CD8-positive, alpha-beta memory T cell (primary cell): ENCODE results near the gene GUK1. TPM values are rescaled to one million over a fixed set of nuclear protein-coding genes. Genes with fewer than 3 reads are reported as not detected.

Experiments
- CTCF ChIA-PET: fragments of 350-600 bp; sonication (Branson Sonifier 250); formaldehyde crosslinking; loops from one replicate; lab custom pipeline; 2021; ENCODE audit warnings: antibody characterized with exemption; lab: Charles Lee
- POLR2A ChIA-PET: fragments of 350-600 bp; sonication (Branson Sonifier 250); formaldehyde crosslinking; loops from one replicate; lab custom pipeline; 2021; ENCODE audit warnings: antibody characterized with exemption; lab: Charles Lee
- DNase-seq, 5 donors: peaks; one replicate each; pipeline versions ENCODE4 v3.0.0 to v3.0.0-alpha.2; 2020 to 2022; ENCODE audit warnings: mixed read lengths in 1 of 5
- H3K27ac ChIP-seq: one replicate; pipeline ENCODE4 v1.7.0; 2013; ENCODE audit warnings: low read depth, mild to moderate bottlenecking, low read length, moderate library complexity
- H3K27me3 ChIP-seq: 2 replicates; pipeline ENCODE4 v1.7.0; 2013; ENCODE audit warnings: low read length, mild to moderate bottlenecking; ENCODE audit not compliant: insufficient read depth, poor library complexity, severe bottlenecking
- H3K36me3 ChIP-seq: 2 replicates; pipeline ENCODE4 v1.7.0; 2013; ENCODE audit warnings: mild to moderate bottlenecking, low read length, moderate library complexity; ENCODE audit not compliant: insufficient read depth
- H3K4me1 ChIP-seq: 2 replicates; pipeline ENCODE4 v1.7.0; 2013; ENCODE audit warnings: mild to moderate bottlenecking, low read length, moderate library complexity; ENCODE audit not compliant: insufficient read depth
- H3K4me3 ChIP-seq: 2 replicates; pipeline ENCODE4 v1.7.0; 2013; ENCODE audit warnings: mild to moderate bottlenecking, low read length
- H3K9me3 ChIP-seq: 2 replicates; pipeline ENCODE4 v1.7.0; 2013; ENCODE audit warnings: mild to moderate bottlenecking, low read length
- H3K27ac Mint-ChIP-seq, 8 donors: one replicate each; pipeline ENCODE4 v1.8.0; 2020 to 2021; ENCODE audit warnings: mixed read lengths in 8 of 8, mild to moderate bottlenecking in 6 of 8, inconsistent platforms in 3 of 8, moderate library complexity in 3 of 8
- H3K27me3 Mint-ChIP-seq, 2 donors: one replicate each; pipeline ENCODE4 v1.8.0; 2020 to 2021; ENCODE audit warnings: mixed read lengths in 2 of 2, mild to moderate bottlenecking in 1 of 2, moderate library complexity in 1 of 2
- H3K36me3 Mint-ChIP-seq, 3 donors: one replicate each; pipeline ENCODE4 v1.8.0; 2020 to 2021; ENCODE audit warnings: mixed read lengths in 3 of 3, inconsistent platforms in 1 of 3, mild to moderate bottlenecking in 1 of 3
- H3K4me1 Mint-ChIP-seq, 3 donors: one replicate each; pipeline ENCODE4 v1.8.0; 2020 to 2021; ENCODE audit warnings: mixed read lengths in 3 of 3, inconsistent platforms in 1 of 3, mild to moderate bottlenecking in 1 of 3
- H3K4me3 Mint-ChIP-seq, 7 donors: one replicate each; pipeline ENCODE4 v1.8.0; 2020 to 2021; ENCODE audit warnings: mixed read lengths in 7 of 7, mild to moderate bottlenecking in 6 of 7, moderate library complexity in 4 of 7, inconsistent platforms in 2 of 7
- H3K9me3 Mint-ChIP-seq, 5 donors: one replicate each; pipeline ENCODE4 v1.8.0; 2020 to 2022; ENCODE audit warnings: mixed read lengths in 5 of 5, mild to moderate bottlenecking in 3 of 5, moderate library complexity in 2 of 5, inconsistent platforms in 1 of 5
- polyA plus RNA-seq: library from polyadenylated mRNA; unstranded; fragments of 300-500 nt; fragmentation: Illumina TruSeq; gene quantifications from one replicate; pipeline ENCODE4 v1.2.3, GENCODE V29; 2021
- total RNA-seq, 2 experiments: library from RNA; stranded (reverse); gene quantifications; one replicate each; pipeline ENCODE4 v1.2.3, GENCODE V29; 2021

GUK1 gene
- total and polyA plus RNA-seq, 3 experiments from 2014 or later: 222 to 467 (median 245) TPM

- ChIA-PET POLR2A (interaction anchor here (0.8 kb wide), 1 partner anchor 9 kb away, joined by 3 read pairs; no protein-coding TSS in a partner anchor), CTCF (interaction anchor here (0.6 to 2.7 kb wide), 2 partner anchors 13 to 307 kb away, joined by 3 to 11 read pairs; partner anchors contain the start of gene IBA57)
- H3K27ac ChIP-seq: no peak overlapping the region
- no peaks in the 10 kb centered on the region for H3K9me3 ChIP-seq
- Mint-ChIP-seq H3K27me3 (no peaks in the 10 kb centered on the region), H3K9me3 (no peaks in the 10 kb centered on the region), H3K4me1 (peaks cover 2 to 17% (median 5%) of the 10 kb centered on the region in 3 donors), H3K27ac (peak overlapping the region in 6 of 8 donors; percentile 18 to 95 (median 58)), H3K36me3 (peaks cover 0 to 12% (median 0%) of the 10 kb centered on the region in 3 donors), H3K4me3 (no peak overlapping the region)
- no peak overlapping the region for H3K4me3 ChIP-seq
- peak in 1 of 5 donors; percentile 41 for DNase-seq
- H3K4me1 ChIP-seq: peaks cover 14% of the 10 kb centered on the region
- peaks cover 15% of the 10 kb centered on the region for H3K36me3 ChIP-seq
- H3K27me3 ChIP-seq: no peaks in the 10 kb centered on the region
These were observed 12.2 kb downstream of the GUK1 start for GRCh38 chr1:228152097-228152917.

- peak overlapping the region in 6 of 8 donors; percentile 18 to 95 (median 58) for H3K27ac Mint-ChIP-seq
- no peaks in the 10 kb centered on the region for H3K9me3 Mint-ChIP-seq
- H3K36me3 ChIP-seq: peaks cover 10% of the 10 kb centered on the region
- CTCF ChIA-PET: interaction anchor here (0.6 to 2.7 kb wide), 2 partner anchors 12 to 308 kb away, joined by 3 to 11 read pairs; partner anchors contain the start of gene IBA57
- H3K4me1 ChIP-seq: peaks cover 14% of the 10 kb centered on the region
- no peaks in the 10 kb centered on the region for H3K9me3 ChIP-seq
- peaks cover 0 to 7% (median 0%) of the 10 kb centered on the region in 3 donors for H3K36me3 Mint-ChIP-seq
- no peak overlapping the region for H3K4me3 Mint-ChIP-seq
- H3K27ac ChIP-seq: no peak overlapping the region
- POLR2A ChIA-PET: interaction anchor here (0.6 kb wide), 2 partner anchors 14 to 25 kb away, joined by 3 to 5 read pairs; no protein-coding TSS in a partner anchor
- H3K27me3 Mint-ChIP-seq: no peaks in the 10 kb centered on the region
- no peak overlapping the region for H3K4me3 ChIP-seq
- H3K27me3 ChIP-seq: no peaks in the 10 kb centered on the region
- peaks cover 2 to 18% (median 5%) of the 10 kb centered on the region in 3 donors for H3K4me1 Mint-ChIP-seq
- peak in 1 of 5 donors; percentile 37 for DNase-seq
These were observed 12.8 kb downstream of the GUK1 start for GRCh38 chr1:228152918-228153258.

- POLR2A ChIA-PET: interaction anchor here (0.7 kb wide), 1 partner anchor 124 kb away, joined by 3 read pairs; no protein-coding TSS in a partner anchor
- H3K9me3 Mint-ChIP-seq: no peaks in the 10 kb centered on the region
These were observed 14.1 kb downstream of the GUK1 start for GRCh38 chr1:228154021-228154669.

GRCh38 chr1:228154670-228155571 lies 14.8 kb downstream of the GUK1 start:
- Mint-ChIP-seq H3K9me3 (no peaks in the 10 kb centered on the region), H3K4me1 (peaks cover 2 to 18% (median 5%) of the 10 kb centered on the region in 3 donors), H3K4me3 (peak overlapping the region in 1 of 7 donors; percentile 36)

More at GRCh38 chr1:228154021-228154669, 14.1 kb downstream of the GUK1 start:
- Histone ChIP-seq H3K27ac (no peak overlapping the region), H3K4me1 (peaks cover 14% of the 10 kb centered on the region), H3K27me3 (no peaks in the 10 kb centered on the region), H3K36me3 (no peaks in the 10 kb centered on the region), H3K4me3 (no peak overlapping the region), H3K9me3 (no peaks in the 10 kb centered on the region)
- peak overlapping the region in 2 of 8 donors; percentile 11 to 69 for H3K27ac Mint-ChIP-seq
- H3K27me3 Mint-ChIP-seq: no peaks in the 10 kb centered on the region
- DNase-seq: peak in 1 of 5 donors; percentile 35
- H3K36me3 Mint-ChIP-seq: peaks cover 0 to 2% (median 0%) of the 10 kb centered on the region in 3 donors
- CTCF ChIA-PET: interaction anchor here (0.8 kb wide), 1 partner anchor 11 kb away, joined by 3 read pairs; no protein-coding TSS in a partner anchor
- H3K4me3 Mint-ChIP-seq: peak overlapping the region in 1 of 7 donors; percentile 12
- H3K4me1 Mint-ChIP-seq: peaks cover 2 to 18% (median 5%) of the 10 kb centered on the region in 3 donors

GRCh38 chr1:228155596-228156514 lies 15.8 kb downstream of the GUK1 start:
- Mint-ChIP-seq H3K36me3 (no peaks in the 10 kb centered on the region), H3K9me3 (no peaks in the 10 kb centered on the region), H3K4me3 (no peak overlapping the region), H3K27me3 (no peaks in the 10 kb centered on the region), H3K4me1 (peaks cover 2 to 18% (median 5%) of the 10 kb centered on the region in 3 donors), H3K27ac (peak overlapping the region in 2 of 8 donors; percentile 28 to 58)
- H3K36me3 ChIP-seq: no peaks in the 10 kb centered on the region
- H3K9me3 ChIP-seq: no peaks in the 10 kb centered on the region
- peaks cover 14% of the 10 kb centered on the region for H3K4me1 ChIP-seq
- ChIA-PET POLR2A (no interaction called here), CTCF (interaction anchor here (0.8 to 2.4 kb wide), 3 partner anchors 11 to 156 kb away, joined by 3 to 17 read pairs (median 3); partner anchors contain the start of gene IBA57)
- no peak overlapping the region for H3K4me3 ChIP-seq
- no peak for DNase-seq
- no peak overlapping the region for H3K27ac ChIP-seq
- no peaks in the 10 kb centered on the region for H3K27me3 ChIP-seq

More at GRCh38 chr1:228154670-228155571, 14.8 kb downstream of the GUK1 start:
- Histone ChIP-seq H3K27ac (no peak overlapping the region), H3K4me3 (no peak overlapping the region), H3K9me3 (no peaks in the 10 kb centered on the region), H3K27me3 (no peaks in the 10 kb centered on the region), H3K36me3 (no peaks in the 10 kb centered on the region), H3K4me1 (peaks cover 14% of the 10 kb centered on the region)
- Mint-ChIP-seq H3K27ac (peak overlapping the region in 3 of 8 donors; percentile 58 to 70 (median 69)), H3K36me3 (peaks cover 0 to under 1% (median 0%) of the 10 kb centered on the region in 3 donors), H3K27me3 (no peaks in the 10 kb centered on the region)
- ChIA-PET CTCF (interaction anchor here (0.8 kb wide), 2 partner anchors 10 to 155 kb away, joined by 3 read pairs; no protein-coding TSS in a partner anchor), POLR2A (interaction anchor here (0.7 kb wide), 1 partner anchor 123 kb away, joined by 3 read pairs; no protein-coding TSS in a partner anchor)
- DNase-seq: peak in 1 of 5 donors; percentile 21

GRCh38 chr1:228156515-228156881 lies 16.4 kb downstream of the GUK1 start:
- CTCF ChIA-PET: interaction anchor here (1.4 to 2.4 kb wide), 2 partner anchors 10 to 14 kb away, joined by 3 to 17 read pairs; partner anchors contain the start of gene IBA57

More at GRCh38 chr1:228156515-228156881, 16.4 kb downstream of the GUK1 start:
- Mint-ChIP-seq H3K27me3 (no peaks in the 10 kb centered on the region), H3K9me3 (no peaks in the 10 kb centered on the region), H3K4me3 (no peak overlapping the region), H3K4me1 (peaks cover 2 to 21% (median 6%) of the 10 kb centered on the region in 3 donors), H3K27ac (peak overlapping the region in 1 of 8 donors; percentile 28), H3K36me3 (no peaks in the 10 kb centered on the region)
- H3K27me3 ChIP-seq: no peaks in the 10 kb centered on the region
- DNase-seq: peak in 1 of 5 donors; percentile 40
- no peaks in the 10 kb centered on the region for H3K9me3 ChIP-seq
- no peaks in the 10 kb centered on the region for H3K36me3 ChIP-seq
- H3K4me3 ChIP-seq: no peak overlapping the region
- POLR2A ChIA-PET: interaction anchor here (1.4 kb wide), 1 partner anchor 16 kb away, joined by 3 read pairs; no protein-coding TSS in a partner anchor
- H3K27ac ChIP-seq: no peak overlapping the region
- H3K4me1 ChIP-seq: peaks cover 16% of the 10 kb centered on the region
